Measurements from ENCODE around the gene DHRS2. TPM values are rescaled to one million over a fixed set of nuclear protein-coding genes. Genes with fewer than 3 reads are reported as not detected.

DHRS2 gene
- polyA plus RNA-seq, 1 of the 3 experiments (the other 2 are of a cell fraction) = 1.2 TPM

GRCh38 chr14:23612802-23613201 is 23.4 kb upstream of the DHRS2 start:
- H2AFZ ChIP-seq (ENCODE audit: low read depth) = no peak overlapping the region
- H3K79me2 ChIP-seq (ENCODE audit: insufficient read depth) = no peaks in the 10 kb centered on the region
- no peak overlapping the region for H3K9ac ChIP-seq
- ChIA-PET POLR2A (no interaction called here), CTCF (interaction anchor here (0.9 to 4.8 kb wide), 5 partner anchors 18 to 298 kb away, joined by 3 to 38 read pairs (median 4); no protein-coding TSS in a partner anchor)
- H3K4me1 ChIP-seq (ENCODE audit: control insufficient read depth in 1 of 2, insufficient read depth in 2 of 2, low read depth in 1 of 2, low read length in 1 of 2) = no peaks in the 10 kb centered on the region
- H4K20me1 ChIP-seq (ENCODE audit: insufficient read depth) = no peaks in the 10 kb centered on the region
- peaks cover 8% of the 10 kb centered on the region; the same call in 1 of the 2 replicates for H3K27me3 ChIP-seq (ENCODE audit: insufficient read depth)
- H3F3A ChIP-seq (replicated peaks; ENCODE audit: insufficient read depth) = no peaks in the 10 kb centered on the region
- H3K4me2 ChIP-seq = no peak overlapping the region
- no peaks in the 10 kb centered on the region for H3K36me3 ChIP-seq (replicated peaks in 1 of 2; ENCODE audit: control insufficient read depth in 1 of 2, insufficient read depth in 2 of 2, low read length in 1 of 2)
- H3K9me3 ChIP-seq = no peaks in the 10 kb centered on the region
- no peak overlapping the region for H3K27ac ChIP-seq (ENCODE audit: low read depth in 2 of 2, low read length in 1 of 2)
- H3K9me2 ChIP-seq = no peaks in the 10 kb centered on the region
- no peak for DNase-seq
- TF ChIP-seq RCOR1 (IDR thresholded peaks at IDR 0.05; ENCODE audit: low read length) (no peak), FOXM1 (IDR thresholded peaks at IDR 0.05; ENCODE audit: low read depth) (no peak), POLR2AphosphoS5 (IDR thresholded peaks at IDR 0.05; ENCODE audit: low read depth, low read length) (no peak), EZH2phosphoT487 (IDR thresholded peaks at IDR 0.05; ENCODE audit: borderline replicate concordance, low read depth) (no peak), TAF1 (IDR thresholded peaks at IDR 0.05; ENCODE audit: borderline replicate concordance, low read depth, low read length) (no peak), IRF3 (IDR thresholded peaks at IDR 0.05; ENCODE audit: low read depth, low read length) (no peak)
- H3K4me3 ChIP-seq (ENCODE audit: low read depth in 2 of 2, low read length in 1 of 2) = no peak overlapping the region
- 42% methylated on average over 1 of the region's 1 CpG for WGBS (ENCODE audit: low lambda C conversion rate)

- no peaks in the 10 kb centered on the region for H3K4me1 ChIP-seq (ENCODE audit: control insufficient read depth in 1 of 2, insufficient read depth in 2 of 2, low read depth in 1 of 2, low read length in 1 of 2)
- H3F3A ChIP-seq (replicated peaks; ENCODE audit: insufficient read depth) = no peaks in the 10 kb centered on the region
- POLR2A ChIA-PET = no interaction called here
- no peaks in the 10 kb centered on the region for H3K9me3 ChIP-seq
- CTCF ChIA-PET = interaction anchor here (0.9 to 4.8 kb wide), 5 partner anchors 17 to 297 kb away, joined by 3 to 38 read pairs (median 4); no protein-coding TSS in a partner anchor
- H3K9me2 ChIP-seq = no peaks in the 10 kb centered on the region
- H4K20me1 ChIP-seq (ENCODE audit: insufficient read depth) = no peaks in the 10 kb centered on the region
- no peak overlapping the region for H3K4me3 ChIP-seq (ENCODE audit: low read depth in 2 of 2, low read length in 1 of 2)
- TF ChIP-seq NFIC (IDR thresholded peaks at IDR 0.05; ENCODE audit: borderline replicate concordance) (no peak), PBX3 (IDR thresholded peaks at IDR 0.05) (no peak), USF1 (IDR thresholded peaks at IDR 0.05; ENCODE audit: borderline replicate concordance, low read depth) (no peak), MAX (IDR thresholded peaks at IDR 0.05; ENCODE audit: low read depth) (no peak), SIN3A (IDR thresholded peaks at IDR 0.05; ENCODE audit: borderline replicate concordance, low read depth, low read length) (no peak), IRF3 (IDR thresholded peaks at IDR 0.05; ENCODE audit: low read depth, low read length) (no peak), YY1 (IDR thresholded peaks at IDR 0.05; ENCODE audit: low read depth) (no peak), JUND (IDR thresholded peaks at IDR 0.05) (no peak), MEF2A (IDR thresholded peaks at IDR 0.05; ENCODE audit: borderline replicate concordance, low read depth) (no peak), RXRA (IDR thresholded peaks at IDR 0.05; ENCODE audit: borderline replicate concordance, low read depth) (no peak), RCOR1 (IDR thresholded peaks at IDR 0.05; ENCODE audit: low read length) (no peak), EP300 (IDR thresholded peaks at IDR 0.05; ENCODE audit: borderline replicate concordance in 1 of 2, low read depth in 1 of 2, low read length in 1 of 2) (no peak), RAD21 (IDR thresholded peaks at IDR 0.05; ENCODE audit: low read length) (no peak)
- H3K36me3 ChIP-seq (replicated peaks in 1 of 2; ENCODE audit: control insufficient read depth in 1 of 2, insufficient read depth in 2 of 2, low read length in 1 of 2) = no peaks in the 10 kb centered on the region
- no peak for DNase-seq
- 27% methylated on average over 6 of the region's 6 CpGs for WGBS (ENCODE audit: low lambda C conversion rate)
- H3K27ac ChIP-seq (ENCODE audit: low read depth in 2 of 2, low read length in 1 of 2) = no peak overlapping the region
- H3K27me3 ChIP-seq (ENCODE audit: insufficient read depth) = peaks cover 8% of the 10 kb centered on the region; the same call in 1 of the 2 replicates
- H3K79me2 ChIP-seq (ENCODE audit: insufficient read depth) = no peaks in the 10 kb centered on the region
- no peak overlapping the region for H3K4me2 ChIP-seq
- H2AFZ ChIP-seq (ENCODE audit: low read depth) = no peak overlapping the region
- no peak overlapping the region for H3K9ac ChIP-seq
These were observed 22.7 kb upstream of the DHRS2 start for GRCh38 chr14:23613242-23614070.

Measured in SK-N-SH (cell line).